COLO829 (cell line): ENCODE results near the gene GUK1.

Experiments
- DNase-seq: peaks from one replicate; pipeline ENCODE4 v3.0.0; 2012; ENCODE audit warnings: low spot score

Gene GUK1

GRCh38 chr1:228150461-228151179, 10.5 kb downstream of the GUK1 start:
- DNase-seq, result no peak

GRCh38 chr1:228151180-228151925, 11.3 kb downstream of the GUK1 start:
- no peak for DNase-seq

- no peak for DNase-seq
Observed at GRCh38 chr1:228152097-228152917, 12.2 kb downstream of the GUK1 start.

GRCh38 chr1:228152918-228153258, 12.8 kb downstream of the GUK1 start:
- no peak for DNase-seq

GRCh38 chr1:228154021-228154669, 14.1 kb downstream of the GUK1 start:
- DNase-seq, result no peak

- no peak for DNase-seq
Observed at GRCh38 chr1:228154670-228155571, 14.8 kb downstream of the GUK1 start.

- DNase-seq, result no peak
Observed at GRCh38 chr1:228155596-228156514, 15.8 kb downstream of the GUK1 start.

- DNase-seq, result no peak
Observed at GRCh38 chr1:228156515-228156881, 16.4 kb downstream of the GUK1 start.

- no peak for DNase-seq
Observed at GRCh38 chr1:228156941-228157728, 17.1 kb downstream of the GUK1 start.

GRCh38 chr1:228157729-228158126, 17.6 kb downstream of the GUK1 start:
- DNase-seq, result no peak

GRCh38 chr1:228158151-228159007, 18.3 kb downstream of the GUK1 start:
- no peak for DNase-seq

- no peak for DNase-seq
Observed at GRCh38 chr1:228159008-228159665, 19.1 kb downstream of the GUK1 start.

- no peak for DNase-seq
Observed at GRCh38 chr1:228160201-228160761, 20.2 kb downstream of the GUK1 start.

GRCh38 chr1:228161362-228161761, 21.3 kb downstream of the GUK1 start:
- no peak for DNase-seq

- no peak for DNase-seq
Observed at GRCh38 chr1:228161866-228162265, 21.8 kb downstream of the GUK1 start.

- DNase-seq, result no peak
Observed at GRCh38 chr1:228162286-228163006, 22.4 kb downstream of the GUK1 start.
